ENCODE results near the gene PPARA. TPM values are rescaled to one million over a fixed set of nuclear protein-coding genes. Genes with fewer than 3 reads are reported as not detected.

Gene PPARA
- total RNA-seq, 3 donors from 2014 or later (not counting 1 experiment from before 2014, with no cell fraction given): 20.1 to 27.8 (median 27.0) TPM

- Histone ChIP-seq H3K9me3 (ENCODE audit: control insufficient read depth, insufficient read depth, low read length) (no peaks in the 10 kb centered on the region), H3K36me3 (ENCODE audit: control insufficient read depth, insufficient read depth, low read length) (no peaks in the 10 kb centered on the region), H3K4me1 (ENCODE audit: control insufficient read depth, insufficient read depth, low read length) (peaks cover 17% of the 10 kb centered on the region), H3K27ac (ENCODE audit: low read length) (no peak overlapping the region), H3K27me3 (ENCODE audit: control insufficient read depth, insufficient read depth, low read length) (no peaks in the 10 kb centered on the region), H3K4me3 (ENCODE audit: low read length) (no peak overlapping the region)
- Mint-ChIP-seq H3K4me1 (peaks cover 0 to 5% of the 10 kb centered on the region in 2 donors), H3K27me3 (ENCODE audit: low read depth in 2 of 2) (no peaks in the 10 kb centered on the region), H3K36me3 (no peaks in the 10 kb centered on the region), H3K27ac (no peak overlapping the region), H3K4me3 (no peak overlapping the region), H3K9me3 (no peaks in the 10 kb centered on the region)
- ATAC-seq: no peak
- no peak for DNase-seq
- intact Hi-C loops (cut with micrococcal nuclease): no loop called here
- TF ChIP-seq, protein P1, sequence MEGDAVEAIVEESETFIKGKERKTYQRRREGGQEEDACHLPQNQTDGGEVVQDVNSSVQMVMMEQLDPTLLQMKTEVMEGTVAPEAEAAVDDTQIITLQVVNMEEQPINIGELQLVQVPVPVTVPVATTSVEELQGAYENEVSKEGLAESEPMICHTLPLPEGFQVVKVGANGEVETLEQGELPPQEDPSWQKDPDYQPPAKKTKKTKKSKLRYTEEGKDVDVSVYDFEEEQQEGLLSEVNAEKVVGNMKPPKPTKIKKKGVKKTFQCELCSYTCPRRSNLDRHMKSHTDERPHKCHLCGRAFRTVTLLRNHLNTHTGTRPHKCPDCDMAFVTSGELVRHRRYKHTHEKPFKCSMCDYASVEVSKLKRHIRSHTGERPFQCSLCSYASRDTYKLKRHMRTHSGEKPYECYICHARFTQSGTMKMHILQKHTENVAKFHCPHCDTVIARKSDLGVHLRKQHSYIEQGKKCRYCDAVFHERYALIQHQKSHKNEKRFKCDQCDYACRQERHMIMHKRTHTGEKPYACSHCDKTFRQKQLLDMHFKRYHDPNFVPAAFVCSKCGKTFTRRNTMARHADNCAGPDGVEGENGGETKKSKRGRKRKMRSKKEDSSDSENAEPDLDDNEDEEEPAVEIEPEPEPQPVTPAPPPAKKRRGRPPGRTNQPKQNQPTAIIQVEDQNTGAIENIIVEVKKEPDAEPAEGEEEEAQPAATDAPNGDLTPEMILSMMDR (IDR thresholded peaks at IDR 0.05): no peak
- WGBS (ENCODE audit: insufficient coverage): 80% methylated on average over 4 of the region's 4 CpGs
These were observed 16.8 kb upstream of the PPARA start for GRCh38 chr22:46133588-46133855.

GRCh38 chr22:46134111-46134705 is 16.1 kb upstream of the PPARA start:
- TF ChIP-seq, protein P1 (IDR thresholded peaks at IDR 0.05): no peak
- Mint-ChIP-seq H3K4me1 (peaks cover 0 to 5% of the 10 kb centered on the region in 2 donors), H3K27ac (no peak overlapping the region), H3K27me3 (ENCODE audit: low read depth in 2 of 2) (no peaks in the 10 kb centered on the region), H3K36me3 (no peaks in the 10 kb centered on the region), H3K4me3 (no peak overlapping the region), H3K9me3 (no peaks in the 10 kb centered on the region)
- Histone ChIP-seq H3K27ac (ENCODE audit: low read length) (no peak overlapping the region), H3K4me3 (ENCODE audit: low read length) (no peak overlapping the region), H3K36me3 (ENCODE audit: control insufficient read depth, insufficient read depth, low read length) (no peaks in the 10 kb centered on the region), H3K27me3 (ENCODE audit: control insufficient read depth, insufficient read depth, low read length) (no peaks in the 10 kb centered on the region), H3K9me3 (ENCODE audit: control insufficient read depth, insufficient read depth, low read length) (no peaks in the 10 kb centered on the region), H3K4me1 (ENCODE audit: control insufficient read depth, insufficient read depth, low read length) (peaks cover 11% of the 10 kb centered on the region)
- no peak for DNase-seq
- no peak for ATAC-seq
- WGBS (ENCODE audit: insufficient coverage): 89% methylated on average over 15 of the region's 15 CpGs
- intact Hi-C loops (cut with micrococcal nuclease): no loop called here

GRCh38 chr22:46135611-46136485 is 14.5 kb upstream of the PPARA start:
- no peaks in the 10 kb centered on the region for H3K27me3 ChIP-seq (ENCODE audit: control insufficient read depth, insufficient read depth, low read length)
- Mint-ChIP-seq H3K27ac (no peak overlapping the region), H3K27me3 (ENCODE audit: low read depth in 2 of 2) (no peaks in the 10 kb centered on the region), H3K9me3 (no peaks in the 10 kb centered on the region), H3K36me3 (no peaks in the 10 kb centered on the region), H3K4me1 (no peaks in the 10 kb centered on the region), H3K4me3 (no peak overlapping the region)
- intact Hi-C loops (cut with micrococcal nuclease): no loop called here
- DNase-seq: no peak
- no peaks in the 10 kb centered on the region for H3K4me1 ChIP-seq (ENCODE audit: control insufficient read depth, insufficient read depth, low read length)
- H3K9me3 ChIP-seq (ENCODE audit: control insufficient read depth, insufficient read depth, low read length): no peaks in the 10 kb centered on the region
- 94% methylated on average over 26 of the region's 26 CpGs for WGBS (ENCODE audit: insufficient coverage)
- no peak overlapping the region for H3K27ac ChIP-seq (ENCODE audit: low read length)
- H3K36me3 ChIP-seq (ENCODE audit: control insufficient read depth, insufficient read depth, low read length): no peaks in the 10 kb centered on the region
- peak in 1 of 3 donors; percentile 8 for ATAC-seq
- H3K4me3 ChIP-seq (ENCODE audit: low read length): no peak overlapping the region
- TF ChIP-seq, protein P1 (IDR thresholded peaks at IDR 0.05): no peak

Measured in natural killer cell (primary cell).